HG02943 (cell line): ENCODE data around the gene P2RX7.

Experiments used
- ATAC-seq: cut with Tn5 transposase; IDR thresholded peaks from one replicate; pipeline ENCODE4 v1.9.1; 2021; ENCODE audit warnings: mild to moderate bottlenecking, low read depth, moderate library complexity; ENCODE audit not compliant: unreplicated experiment

Gene P2RX7

GRCh38 chr12:121132601-121133481, at the start of gene P2RX7:
Gene P2RX7, plus strand, starts transcription at chr12:121132876. Its CDS starts 95 bp downstream, at chr12:121132971.
- ATAC-seq: no peak

- no peak for ATAC-seq
These were observed 48.4 kb upstream of the P2RX7 start for GRCh38 chr12:121084229-121084628.

GRCh38 chr12:121085069-121085468, 47.6 kb upstream of the P2RX7 start:
- ATAC-seq: no peak

- no peak for ATAC-seq
These were observed 46.9 kb upstream of the P2RX7 start for GRCh38 chr12:121085506-121086353.

GRCh38 chr12:121086781-121087295, 45.8 kb upstream of the P2RX7 start:
- no peak for ATAC-seq

GRCh38 chr12:121087467-121088194, 45.0 kb upstream of the P2RX7 start:
- ATAC-seq: no peak

GRCh38 chr12:121088195-121088585, 44.5 kb upstream of the P2RX7 start:
- no peak for ATAC-seq

GRCh38 chr12:121089031-121089812, 43.5 kb upstream of the P2RX7 start:
- no peak for ATAC-seq

GRCh38 chr12:121089813-121090430, 42.8 kb upstream of the P2RX7 start:
- ATAC-seq: no peak

- ATAC-seq: no peak
These were observed 41.8 kb upstream of the P2RX7 start for GRCh38 chr12:121090586-121091514.

- no peak for ATAC-seq
These were observed 40.6 kb upstream of the P2RX7 start for GRCh38 chr12:121092034-121092433.

GRCh38 chr12:121093487-121093891, 39.2 kb upstream of the P2RX7 start:
- no peak for ATAC-seq

GRCh38 chr12:121095544-121096198, 37.0 kb upstream of the P2RX7 start:
- no peak for ATAC-seq

- ATAC-seq: no peak
These were observed 36.4 kb upstream of the P2RX7 start for GRCh38 chr12:121096199-121096798.

GRCh38 chr12:121099779-121100178, 32.9 kb upstream of the P2RX7 start:
- ATAC-seq: no peak

- ATAC-seq: no peak
These were observed 30.4 kb upstream of the P2RX7 start for GRCh38 chr12:121102307-121102706.

GRCh38 chr12:121107681-121108080, 25.0 kb upstream of the P2RX7 start:
- ATAC-seq: no peak
